GM19193 (cell line): ENCODE data around the gene ZNF396.

Source experiments
- POLR2A ChIP-seq: IDR thresholded peaks from 4 replicates; pipeline ENCODE4 v1.6.1; 2011; ENCODE audit not compliant: insufficient read depth, insufficient read length; ENCODE audit errors: extremely low read depth

The ZNF396 gene

GRCh38 chr18:35393716-35394115, 16.6 kb upstream of the ZNF396 start:
- TF ChIP-seq POLR2A = no peak

- no peak for TF ChIP-seq POLR2A
These were observed 15.2 kb upstream of the ZNF396 start for GRCh38 chr18:35392375-35392774.

GRCh38 chr18:35390951-35391700, 14.0 kb upstream of the ZNF396 start:
- TF ChIP-seq POLR2A = no peak

GRCh38 chr18:35389095-35389618, 12.0 kb upstream of the ZNF396 start:
- TF ChIP-seq POLR2A = no peak

GRCh38 chr18:35387152-35387571, 10.0 kb upstream of the ZNF396 start:
- no peak for TF ChIP-seq POLR2A

GRCh38 chr18:35386600-35387100, 9.5 kb upstream of the ZNF396 start:
- no peak for TF ChIP-seq POLR2A

GRCh38 chr18:35383136-35383535, 6.0 kb upstream of the ZNF396 start:
- TF ChIP-seq POLR2A = no peak

- no peak for TF ChIP-seq POLR2A
These were observed 2.3 kb upstream of the ZNF396 start for GRCh38 chr18:35379421-35379820.

GRCh38 chr18:35378574-35378896, 1.4 kb upstream of the ZNF396 start:
- no peak for TF ChIP-seq POLR2A

- TF ChIP-seq POLR2A = no peak
These were observed 887 bp upstream of the ZNF396 start for GRCh38 chr18:35377875-35378573.

- no peak for TF ChIP-seq POLR2A
These were observed 770 bp downstream of the ZNF396 start for GRCh38 chr18:35376393-35376741.

- no peak for TF ChIP-seq POLR2A
These were observed 2.4 kb downstream of the ZNF396 start for GRCh38 chr18:35374708-35375107.

GRCh38 chr18:35371412-35372195, 5.5 kb downstream of the ZNF396 start:
- no peak for TF ChIP-seq POLR2A

GRCh38 chr18:35369126-35369525, 8.0 kb downstream of the ZNF396 start:
- no peak for TF ChIP-seq POLR2A

GRCh38 chr18:35368595-35368994, 8.5 kb downstream of the ZNF396 start:
- TF ChIP-seq POLR2A = no peak
